ENCODE data around the gene RIC8B.

RIC8B gene

DNA sequence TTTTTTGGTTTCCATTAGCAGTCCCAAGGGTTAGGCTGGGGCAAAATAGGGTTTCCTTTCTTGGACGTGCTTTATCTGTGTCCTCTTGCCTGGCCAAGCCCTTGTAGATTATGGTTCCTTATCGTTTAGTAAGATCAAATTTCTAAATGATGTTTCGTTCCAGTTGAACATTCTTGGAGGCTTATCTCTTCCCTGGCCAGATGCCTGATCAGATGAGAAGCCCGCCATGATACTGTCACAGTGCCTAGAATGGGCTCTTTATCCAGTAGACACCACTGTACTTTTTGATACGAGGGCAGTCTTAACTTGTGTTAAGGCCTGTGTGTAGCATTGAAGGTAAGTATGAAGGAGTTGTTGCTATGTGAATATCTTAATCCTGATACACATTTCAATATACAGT is 105.1 kb downstream of the RIC8B start:
- no peak for FAIRE-seq
- no peak for DNase-seq (ENCODE audit: insufficient read length, low spot score)
- no peak for TF ChIP-seq CTCF (IDR thresholded peaks at IDR 0.05; ENCODE audit: insufficient read depth, missing control alignments)

DNA sequence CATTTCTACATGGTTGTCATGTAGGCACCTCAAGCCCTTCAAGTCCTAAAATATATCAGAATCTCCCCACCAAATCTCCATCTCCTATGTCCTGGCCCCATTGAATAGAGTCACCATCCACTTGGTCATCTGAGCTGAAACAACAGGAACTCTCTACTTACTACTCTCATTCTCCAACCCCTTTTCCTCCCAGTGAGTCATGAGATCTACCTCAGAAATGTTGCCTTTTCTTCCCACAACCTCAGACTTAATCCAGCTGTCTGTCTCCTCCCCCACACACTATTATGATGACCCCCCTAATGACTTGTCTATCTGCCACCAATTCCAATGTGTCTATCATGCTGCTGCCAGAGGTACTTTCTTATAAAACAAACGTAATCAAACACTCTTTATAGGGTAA is 108.9 kb downstream of the RIC8B start:
- TF ChIP-seq CTCF (IDR thresholded peaks at IDR 0.05; ENCODE audit: insufficient read depth, missing control alignments) = no peak
- DNase-seq (ENCODE audit: insufficient read length, low spot score) = no peak
- FAIRE-seq = no peak

- peak; percentile 93 for FAIRE-seq
Observed at GRCh38 chr12:106885026-106885425, 110.5 kb downstream of the RIC8B start.

DNA sequence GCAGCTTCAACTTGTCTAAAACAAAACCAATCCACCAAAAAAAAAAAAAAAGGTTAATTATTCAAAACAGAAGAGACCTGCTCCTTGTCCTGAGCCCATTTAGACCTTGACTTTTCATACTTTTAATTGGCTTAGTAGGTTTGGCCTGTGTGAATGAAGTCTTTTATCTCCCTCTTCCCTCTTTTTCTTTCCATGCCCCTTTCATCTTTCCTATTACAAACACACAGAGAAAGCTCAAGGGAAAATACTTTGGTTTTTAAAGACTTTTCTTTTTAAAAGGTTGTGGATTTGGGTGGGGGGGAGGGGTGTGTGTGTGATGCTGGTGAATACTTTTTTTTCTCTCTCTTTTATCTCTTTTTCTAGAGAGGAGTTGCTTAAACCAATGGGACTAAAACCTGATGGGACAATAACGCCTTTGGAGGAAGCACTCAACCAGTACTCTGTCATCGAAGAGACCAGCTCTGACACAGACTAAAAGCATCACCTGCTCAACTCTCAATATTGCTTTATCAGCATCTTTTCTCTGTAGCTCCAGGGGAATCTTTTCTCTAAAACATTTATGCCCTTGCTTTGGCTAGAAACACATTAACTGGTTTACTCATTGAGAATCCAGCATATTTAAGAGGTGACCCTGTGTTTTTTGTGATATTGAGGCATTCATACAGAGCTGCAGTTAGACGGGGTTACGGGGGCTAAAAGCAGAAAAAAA is 111.2 kb downstream of the RIC8B start:
- FAIRE-seq (no peak), DNase-seq (ENCODE audit: insufficient read length, low spot score) (no peak)
- TF ChIP-seq CTCF (IDR thresholded peaks at IDR 0.05; ENCODE audit: insufficient read depth, missing control alignments) = no peak

More at GRCh38 chr12:106885026-106885425, 110.5 kb downstream of the RIC8B start:
- DNase-seq (ENCODE audit: insufficient read length, low spot score) = peak; percentile 33
- TF ChIP-seq CTCF (IDR thresholded peaks at IDR 0.05; ENCODE audit: insufficient read depth, missing control alignments) = no peak

DNA sequence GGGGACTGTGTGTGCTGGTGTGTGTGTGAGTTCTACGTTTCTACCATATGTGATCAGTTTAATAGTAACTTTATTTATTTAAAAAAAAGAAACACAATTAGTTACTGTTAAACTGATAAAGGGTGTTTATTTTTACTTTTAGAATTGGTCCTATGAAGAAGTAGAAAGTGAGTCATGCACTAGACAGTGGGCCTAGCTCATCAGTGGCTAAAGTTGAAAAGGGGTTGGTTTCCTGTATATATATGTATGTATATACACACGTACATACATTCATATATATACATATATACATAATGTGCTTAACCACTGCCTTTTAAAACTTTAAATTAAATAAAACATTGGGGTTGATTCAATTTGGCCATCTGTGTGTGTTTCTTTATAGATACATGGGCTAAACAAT is 112.5 kb downstream of the RIC8B start:
- TF ChIP-seq CTCF (IDR thresholded peaks at IDR 0.05; ENCODE audit: insufficient read depth, missing control alignments) = no peak
- DNase-seq (ENCODE audit: insufficient read length, low spot score) (no peak), FAIRE-seq (no peak)

GRCh38 chr12:106888348-106888970 is 114.0 kb downstream of the RIC8B start:
- no peak for TF ChIP-seq CTCF (IDR thresholded peaks at IDR 0.05; ENCODE audit: insufficient read depth, missing control alignments)
- DNase-seq (ENCODE audit: insufficient read length, low spot score) (no peak), FAIRE-seq (no peak)

DNA sequence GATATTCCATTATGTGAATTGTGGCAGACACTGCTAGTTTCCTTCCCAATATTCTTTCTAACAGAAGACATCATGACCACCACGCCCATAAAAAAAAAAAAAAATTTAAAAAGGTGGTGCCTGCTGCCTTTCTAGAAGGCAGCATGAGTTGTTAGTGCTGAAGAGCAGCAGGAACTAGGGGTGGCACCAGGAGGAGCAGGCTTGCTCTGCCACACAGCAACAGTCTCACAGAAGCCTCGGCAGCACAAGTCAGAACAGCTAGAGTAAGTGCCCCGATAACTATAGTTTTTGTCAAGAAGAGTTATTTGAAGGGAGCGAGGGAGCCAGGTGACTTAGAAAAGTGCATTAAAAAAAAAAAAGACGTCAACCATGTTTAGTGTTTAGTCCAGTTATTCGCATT is 114.8 kb downstream of the RIC8B start:
- FAIRE-seq (no peak), DNase-seq (ENCODE audit: insufficient read length, low spot score) (no peak)
- TF ChIP-seq CTCF (IDR thresholded peaks at IDR 0.05; ENCODE audit: insufficient read depth, missing control alignments) = no peak
